K562 (cell line): Measurements from ENCODE around the gene SLC22A4. TPM values are rescaled to one million over a fixed set of nuclear protein-coding genes. Genes with fewer than 3 reads are reported as not detected.

Experiments used
- ATF3 ChIP-seq, 2 experiments: fragments of 450-650 bp in 1 of 2; sonication (generic) in 1 of 2; formaldehyde crosslinking in 1 of 2; IDR thresholded peaks in 1 of 2; conservative IDR thresholded peaks in 1 of 2; 2 replicates each; pipeline versions ENCODE4 v1.6.1 to v1.8.1; 2016 to 2023; ENCODE audit warnings: mild to moderate bottlenecking in 2 of 2, moderate library complexity in 2 of 2, inconsistent platforms in 1 of 2, missing genetic modification reagents in 1 of 2
- CAMTA2 ChIP-seq: fragments of 250-450 bp; sonication (Bioruptor Pico); conservative IDR thresholded peaks from 2 replicates; pipeline ENCODE4 v1.5.1; 2022
- CREBBP ChIP-seq: IDR thresholded peaks from one replicate; pipeline ENCODE4 v1.6.1; 2012; ENCODE audit warnings: low read depth, mild to moderate bottlenecking, control low read depth, inconsistent platforms, low read length
- ETV1 ChIP-seq: fragments of 450-650 bp; conservative IDR thresholded peaks from 2 replicates; pipeline ENCODE4 v1.6.1; 2016; ENCODE audit warnings: missing genetic modification characterization, control low read depth, low read depth, missing compliant biosample characterization
- FOXK2 ChIP-seq, 2 experiments: fragments of 450-650 bp; IDR thresholded peaks in 1 of 2; conservative IDR thresholded peaks in 1 of 2; 2 replicates each; pipeline ENCODE4 v1.6.1; 2016; ENCODE audit warnings: low read depth in 2 of 2, mild to moderate bottlenecking in 1 of 2
- HES1 ChIP-seq: fragments of 450-650 bp; IDR thresholded peaks from 2 replicates; pipeline ENCODE4 v1.6.1; 2016; ENCODE audit warnings: low read depth, mild to moderate bottlenecking, moderate library complexity
- MAFF ChIP-seq: IDR thresholded peaks from 2 replicates; pipeline ENCODE4 v1.6.1; 2012; ENCODE audit warnings: low read length, improper control_type of control experiment
- NFE2L1 ChIP-seq: fragments of 450-650 bp; IDR thresholded peaks from 2 replicates; pipeline ENCODE4 v1.6.1; 2016; ENCODE audit warnings: missing genetic modification characterization, low read depth, mild to moderate bottlenecking, missing compliant biosample characterization, moderate library complexity, borderline replicate concordance
- REST ChIP-seq, 2 experiments: fragments of 450-650 bp; formaldehyde crosslinking in 1 of 2; IDR thresholded peaks; 2 replicates each; pipeline versions ENCODE4 v1.4.0 to v1.6.1; 2014 to 2020; ENCODE audit warnings: mild to moderate bottlenecking in 2 of 2, borderline replicate concordance in 1 of 2, low read depth in 1 of 2
- TAF7 ChIP-seq: fragments of 450-650 bp; IDR thresholded peaks from 2 replicates; pipeline ENCODE4 v1.6.1; 2016; ENCODE audit warnings: missing genetic modification characterization, missing compliant biosample characterization
- TFE3 ChIP-seq: fragments of 450-650 bp; formaldehyde crosslinking; IDR thresholded peaks from 2 replicates; pipeline ENCODE4 v1.4.0; 2020; ENCODE audit warnings: mild to moderate bottlenecking, mixed read lengths
- WHSC1 ChIP-seq: IDR thresholded peaks from one replicate; pipeline ENCODE4 v1.6.1; 2012; ENCODE audit warnings: low read length, control low read depth, inconsistent platforms
- ZBTB26 ChIP-seq: fragments of 450-650 bp; formaldehyde crosslinking; IDR thresholded peaks from 2 replicates; pipeline ENCODE4 v1.4.0; 2022; ENCODE audit warnings: missing genetic modification characterization
- ZNF282 ChIP-seq: sonication (generic); formaldehyde crosslinking; IDR thresholded peaks from 2 replicates; pipeline ENCODE4 v1.8.1; 2023; ENCODE audit warnings: missing genetic modification reagents
- polyA plus RNA-seq, 8 experiments: library from polyadenylated mRNA; depleted of rRNA in 4 of 8; stranded (reverse) in 5 of 8; unstranded in 3 of 8; fragments of >200 nt; fragmentation: Nextera tagmentation in 2 of 8; fragmentation: Illumina TruSeq in 1 of 8; extraction: Ambion mirVana in 2 of 8; extraction: Trizol in 1 of 8; gene quantifications; 2 replicates each; pipeline versions ENCODE4 v1.2.1 to v1.2.3, GENCODE V29; 2011 to 2014; ENCODE audit warnings: inconsistent platforms in 1 of 8, missing spikeins in 1 of 8
- total RNA-seq, 7 experiments: library from RNA; depleted of rRNA in 6 of 7; stranded (reverse); fragments of >200 nt in 6 of 7; fragmentation: Illumina TruSeq in 2 of 7; extraction: Trizol in 2 of 7; gene quantifications; 2 replicates each; pipeline versions ENCODE4 v1.2.1 to v1.2.3, GENCODE V29; 2011 to 2021; ENCODE audit warnings: low replicate concordance in 1 of 7

The SLC22A4 gene
- total and polyA plus RNA-seq, 9 of the 15 experiments (the other 6 are each of a cell fraction or from before 2014, with no cell fraction given), result 2.7 to 9.5 (median 6.2) TPM

- TF ChIP-seq REST (IDR thresholded peaks at IDR 0.05; ENCODE audit: borderline replicate concordance) (peak; percentile 90), REST (CRISPR knock-in tag; IDR thresholded peaks at IDR 0.05; ENCODE audit: low read depth) (no peak), ATF3 (IDR thresholded peaks at IDR 0.05) (no peak), ATF3 (CRISPR knock-in tag; conservative IDR thresholded peaks at IDR 0.05) (no peak), ZNF282 (CRISPR knock-in tag) (no peak), ETV1 (tag) (no peak; the same call in 1 of the 2 replicates), NFE2L1 (tag) (no peak), FOXK2 (conservative IDR thresholded peaks at IDR 0.05 in 1 of 2, IDR thresholded peaks at IDR 0.05 in 1 of 2; ENCODE audit: low read depth in 2 of 2) (peak in 1 of 2 experiments; percentile 30; a peak in 1 of 4 replicates), WHSC1 (no peak), CREBBP (no peak), ZBTB26 (no peak), TFE3 (CRISPR knock-in tag) (no peak), HES1 (no peak), MAFF (no peak), TAF7 (tag) (no peak), CAMTA2 (CRISPR knock-in tag) (no peak)
Measured at GRCh38 chr5:132315529-132316067, 21.4 kb downstream of the SLC22A4 start (continued).
